ENCODE data around the gene CIAO1. TPM values are rescaled to one million over a fixed set of nuclear protein-coding genes. Genes with fewer than 3 reads are reported as not detected.

Gene CIAO1
- total and polyA plus RNA-seq, 2 of the 13 experiments (the other 11 are each of a cell fraction or from before 2014, with no cell fraction given): 99.3 to 120 TPM

DNA sequence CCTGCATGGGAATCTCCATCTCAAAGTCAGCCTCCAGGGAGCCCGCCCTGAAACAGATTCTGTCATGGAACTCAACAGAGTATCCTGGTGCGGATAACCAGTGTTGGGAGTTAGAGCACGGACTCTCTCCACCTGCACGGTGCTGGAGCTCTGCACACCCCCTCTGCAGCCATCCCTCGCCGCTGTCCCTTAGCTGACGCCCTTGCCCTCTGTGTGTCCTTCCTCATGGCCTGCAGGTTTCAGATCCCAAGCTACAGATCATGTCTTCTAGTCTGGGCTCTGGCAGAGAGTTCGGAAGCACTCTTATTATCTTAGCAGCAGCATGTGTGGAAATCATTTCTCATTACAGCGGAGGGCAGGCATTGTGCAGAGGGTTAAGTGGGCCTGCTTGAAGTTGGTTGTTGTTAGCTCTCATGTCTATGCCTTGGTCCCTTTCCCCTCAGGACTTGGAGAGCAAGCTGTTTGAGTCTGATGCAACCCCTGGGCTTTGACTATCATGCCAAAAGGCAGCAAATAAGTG is 26.2 kb upstream of the CIAO1 start:
- WGBS (ENCODE audit: low lambda C conversion rate): 91% methylated on average over 8 of the region's 9 CpGs
- FAIRE-seq: no peak
- Histone ChIP-seq H3K4me3 (replicated peaks in 1 of 3; ENCODE audit: insufficient read depth in 1 of 3, low read depth in 2 of 3, low read length in 3 of 3) (no peak overlapping the region), H3K9me3 (ENCODE audit: low read length) (no peaks in the 10 kb centered on the region), H3K36me3 (replicated peaks in 1 of 2; ENCODE audit: control insufficient read depth in 1 of 2, insufficient read depth in 2 of 2, low read length in 2 of 2) (peaks cover 2 to 17% of the 10 kb centered on the region in 2 experiments; a peak in 3 of 5 replicates), H3K4me1 (ENCODE audit: insufficient read depth, low read length) (peaks cover 16% of the 10 kb centered on the region; the same call in 1 of the 2 replicates), H3K27me3 (ENCODE audit: control insufficient read depth in 1 of 2, insufficient read depth in 2 of 2, low read length in 2 of 2) (no peaks in the 10 kb centered on the region), H3K4me2 (ENCODE audit: low read depth, low read length) (no peak overlapping the region), H3K79me2 (ENCODE audit: insufficient read depth, low read length) (no peaks in the 10 kb centered on the region), H2AFZ (ENCODE audit: low read length) (no peak overlapping the region), H4K20me1 (ENCODE audit: insufficient read depth, low read length) (no peaks in the 10 kb centered on the region), H3K27ac (ENCODE audit: extremely low read length, insufficient read depth, low read length) (no peak overlapping the region), H3K9ac (ENCODE audit: insufficient read depth, low read depth, low read length) (no peak overlapping the region)
- in situ Hi-C loops (cut with HindIII; ENCODE audit: extremely low pct_ligation_motif_present, low pct_unique_long_range_greater_than_20kb): no loop called here
- no peak for DNase-seq (ENCODE audit: low spot score)
- TF ChIP-seq RFXANK (CRISPR knock-in tag; IDR thresholded peaks at IDR 0.05) (no peak), ATF1 (CRISPR knock-in tag; IDR thresholded peaks at IDR 0.05) (no peak), ZNF747 (CRISPR knock-in tag; IDR thresholded peaks at IDR 0.05; ENCODE audit: borderline replicate concordance) (no peak), EED (CRISPR knock-in tag; IDR thresholded peaks at IDR 0.05) (no peak), DPF2 (CRISPR knock-in tag; IDR thresholded peaks at IDR 0.05; ENCODE audit: borderline replicate concordance, low read depth) (no peak), POLR2AphosphoS2 (IDR thresholded peaks at IDR 0.05; ENCODE audit: low read depth, low read length) (no peak; the same call in 1 of the 2 replicates), ZNF616 (CRISPR knock-in tag; IDR thresholded peaks at IDR 0.05; ENCODE audit: low read depth) (no peak), ZNF333 (CRISPR knock-in tag; IDR thresholded peaks at IDR 0.05; ENCODE audit: borderline replicate concordance) (no peak), RXRB (CRISPR knock-in tag; IDR thresholded peaks at IDR 0.05; ENCODE audit: borderline replicate concordance) (no peak)
- TF ChIP-seq, protein P1, sequence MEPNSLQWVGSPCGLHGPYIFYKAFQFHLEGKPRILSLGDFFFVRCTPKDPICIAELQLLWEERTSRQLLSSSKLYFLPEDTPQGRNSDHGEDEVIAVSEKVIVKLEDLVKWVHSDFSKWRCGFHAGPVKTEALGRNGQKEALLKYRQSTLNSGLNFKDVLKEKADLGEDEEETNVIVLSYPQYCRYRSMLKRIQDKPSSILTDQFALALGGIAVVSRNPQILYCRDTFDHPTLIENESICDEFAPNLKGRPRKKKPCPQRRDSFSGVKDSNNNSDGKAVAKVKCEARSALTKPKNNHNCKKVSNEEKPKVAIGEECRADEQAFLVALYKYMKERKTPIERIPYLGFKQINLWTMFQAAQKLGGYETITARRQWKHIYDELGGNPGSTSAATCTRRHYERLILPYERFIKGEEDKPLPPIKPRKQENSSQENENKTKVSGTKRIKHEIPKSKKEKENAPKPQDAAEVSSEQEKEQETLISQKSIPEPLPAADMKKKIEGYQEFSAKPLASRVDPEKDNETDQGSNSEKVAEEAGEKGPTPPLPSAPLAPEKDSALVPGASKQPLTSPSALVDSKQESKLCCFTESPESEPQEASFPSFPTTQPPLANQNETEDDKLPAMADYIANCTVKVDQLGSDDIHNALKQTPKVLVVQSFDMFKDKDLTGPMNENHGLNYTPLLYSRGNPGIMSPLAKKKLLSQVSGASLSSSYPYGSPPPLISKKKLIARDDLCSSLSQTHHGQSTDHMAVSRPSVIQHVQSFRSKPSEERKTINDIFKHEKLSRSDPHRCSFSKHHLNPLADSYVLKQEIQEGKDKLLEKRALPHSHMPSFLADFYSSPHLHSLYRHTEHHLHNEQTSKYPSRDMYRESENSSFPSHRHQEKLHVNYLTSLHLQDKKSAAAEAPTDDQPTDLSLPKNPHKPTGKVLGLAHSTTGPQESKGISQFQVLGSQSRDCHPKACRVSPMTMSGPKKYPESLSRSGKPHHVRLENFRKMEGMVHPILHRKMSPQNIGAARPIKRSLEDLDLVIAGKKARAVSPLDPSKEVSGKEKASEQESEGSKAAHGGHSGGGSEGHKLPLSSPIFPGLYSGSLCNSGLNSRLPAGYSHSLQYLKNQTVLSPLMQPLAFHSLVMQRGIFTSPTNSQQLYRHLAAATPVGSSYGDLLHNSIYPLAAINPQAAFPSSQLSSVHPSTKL (CRISPR knock-in tag; IDR thresholded peaks at IDR 0.05): no peak
- TF ChIP-seq, protein P2, sequence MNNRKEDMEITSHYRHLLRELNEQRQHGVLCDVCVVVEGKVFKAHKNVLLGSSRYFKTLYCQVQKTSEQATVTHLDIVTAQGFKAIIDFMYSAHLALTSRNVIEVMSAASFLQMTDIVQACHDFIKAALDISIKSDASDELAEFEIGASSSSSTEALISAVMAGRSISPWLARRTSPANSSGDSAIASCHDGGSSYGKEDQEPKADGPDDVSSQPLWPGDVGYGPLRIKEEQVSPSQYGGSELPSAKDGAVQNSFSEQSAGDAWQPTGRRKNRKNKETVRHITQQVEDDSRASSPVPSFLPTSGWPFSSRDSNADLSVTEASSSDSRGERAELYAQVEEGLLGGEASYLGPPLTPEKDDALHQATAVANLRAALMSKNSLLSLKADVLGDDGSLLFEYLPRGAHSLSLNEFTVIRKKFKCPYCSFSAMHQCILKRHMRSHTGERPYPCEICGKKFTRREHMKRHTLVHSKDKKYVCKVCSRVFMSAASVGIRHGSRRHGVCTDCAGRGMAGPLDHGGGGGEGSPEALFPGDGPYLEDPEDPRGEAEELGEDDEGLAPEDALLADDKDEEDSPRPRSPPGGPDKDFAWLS (CRISPR knock-in tag; IDR thresholded peaks at IDR 0.05; ENCODE audit: borderline replicate concordance): no peak
- TF ChIP-seq, protein P3, sequence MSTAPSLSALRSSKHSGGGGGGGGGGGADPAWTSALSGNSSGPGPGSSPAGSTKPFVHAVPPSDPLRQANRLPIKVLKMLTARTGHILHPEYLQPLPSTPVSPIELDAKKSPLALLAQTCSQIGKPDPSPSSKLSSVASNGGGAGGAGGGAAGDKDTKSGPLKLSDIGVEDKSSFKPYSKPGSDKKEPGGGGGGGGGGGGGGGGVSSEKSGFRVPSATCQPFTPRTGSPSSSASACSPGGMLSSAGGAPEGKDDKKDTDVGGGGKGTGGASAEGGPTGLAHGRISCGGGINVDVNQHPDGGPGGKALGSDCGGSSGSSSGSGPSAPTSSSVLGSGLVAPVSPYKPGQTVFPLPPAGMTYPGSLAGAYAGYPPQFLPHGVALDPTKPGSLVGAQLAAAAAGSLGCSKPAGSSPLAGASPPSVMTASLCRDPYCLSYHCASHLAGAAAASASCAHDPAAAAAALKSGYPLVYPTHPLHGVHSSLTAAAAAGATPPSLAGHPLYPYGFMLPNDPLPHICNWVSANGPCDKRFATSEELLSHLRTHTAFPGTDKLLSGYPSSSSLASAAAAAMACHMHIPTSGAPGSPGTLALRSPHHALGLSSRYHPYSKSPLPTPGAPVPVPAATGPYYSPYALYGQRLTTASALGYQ (CRISPR knock-in tag; IDR thresholded peaks at IDR 0.05): no peak
- intact Hi-C loops (cut with micrococcal nuclease; ENCODE audit: unreplicated experiment): no loop called here
- ChIA-PET CTCF (ENCODE audit: low intra/inter-chr PET ratio, low total read pairs) (no interaction called here), POLR2A (interaction anchor here (0.9 to 1.8 kb wide), 2 partner anchors 22 to 31 kb away, joined by 3 to 8 read pairs; partner anchors contain the start of gene STARD7)
- no TSS peak for BruUV-seq (replicated peaks)
- ATAC-seq: peak; percentile 18; the same call in 2 of the 3 replicates

Measured in HepG2 (cell line).